ENCODE results near the gene PITRM1.
"Not testable (repeated sequence)": the region's sequence is repeated elsewhere in the genome, so short reads cannot be mapped to it uniquely, and the experiment has no call there.

Gene PITRM1

DNA sequence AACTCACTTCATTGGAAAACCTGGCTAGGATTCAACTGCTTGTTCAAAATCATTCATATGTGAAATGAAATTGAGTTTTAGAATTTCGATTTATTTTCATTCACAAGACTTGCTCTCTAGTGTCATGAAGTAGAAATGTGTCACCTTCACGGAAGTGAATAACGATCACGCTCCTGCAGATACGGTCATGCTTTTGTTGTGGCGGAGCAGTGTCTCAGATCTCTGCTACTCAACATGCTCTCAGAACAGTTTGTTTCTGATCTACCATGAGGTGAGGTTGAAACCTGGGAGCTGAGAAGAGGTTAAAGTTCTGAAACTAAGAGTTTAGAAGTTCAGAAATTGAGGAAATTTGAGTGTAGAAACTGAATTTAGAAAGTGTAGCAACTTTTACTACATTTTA, 13.8 kb upstream of the PITRM1 start:
- DNase-seq (ENCODE audit: extremely low read depth, low read depth), result no peak
- TF ChIP-seq, protein P1, sequence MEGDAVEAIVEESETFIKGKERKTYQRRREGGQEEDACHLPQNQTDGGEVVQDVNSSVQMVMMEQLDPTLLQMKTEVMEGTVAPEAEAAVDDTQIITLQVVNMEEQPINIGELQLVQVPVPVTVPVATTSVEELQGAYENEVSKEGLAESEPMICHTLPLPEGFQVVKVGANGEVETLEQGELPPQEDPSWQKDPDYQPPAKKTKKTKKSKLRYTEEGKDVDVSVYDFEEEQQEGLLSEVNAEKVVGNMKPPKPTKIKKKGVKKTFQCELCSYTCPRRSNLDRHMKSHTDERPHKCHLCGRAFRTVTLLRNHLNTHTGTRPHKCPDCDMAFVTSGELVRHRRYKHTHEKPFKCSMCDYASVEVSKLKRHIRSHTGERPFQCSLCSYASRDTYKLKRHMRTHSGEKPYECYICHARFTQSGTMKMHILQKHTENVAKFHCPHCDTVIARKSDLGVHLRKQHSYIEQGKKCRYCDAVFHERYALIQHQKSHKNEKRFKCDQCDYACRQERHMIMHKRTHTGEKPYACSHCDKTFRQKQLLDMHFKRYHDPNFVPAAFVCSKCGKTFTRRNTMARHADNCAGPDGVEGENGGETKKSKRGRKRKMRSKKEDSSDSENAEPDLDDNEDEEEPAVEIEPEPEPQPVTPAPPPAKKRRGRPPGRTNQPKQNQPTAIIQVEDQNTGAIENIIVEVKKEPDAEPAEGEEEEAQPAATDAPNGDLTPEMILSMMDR (IDR thresholded peaks at IDR 0.05; ENCODE audit: low read depth, low read length), result no peak

DNA sequence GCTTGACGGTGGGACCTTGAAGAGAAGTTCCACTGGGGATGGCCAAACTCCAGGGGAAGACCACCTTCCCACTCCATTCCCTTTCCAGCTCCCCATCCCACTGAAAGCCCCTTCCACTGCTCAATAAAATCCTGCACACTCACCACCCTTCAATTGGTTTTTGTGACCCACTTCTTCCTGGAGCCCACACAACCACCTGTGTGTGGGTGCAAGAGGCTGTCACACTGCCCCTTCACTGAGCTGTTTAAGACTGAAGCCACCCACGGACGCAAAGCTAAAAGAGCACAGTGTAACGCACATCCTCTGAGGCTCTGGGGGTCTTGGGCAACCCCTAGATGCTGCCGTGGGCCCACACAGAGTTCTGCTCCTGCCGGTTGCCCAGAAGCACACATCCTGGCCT, 12.8 kb upstream of the PITRM1 start:
- TF ChIP-seq, protein P1 (IDR thresholded peaks at IDR 0.05; ENCODE audit: low read depth, low read length), result no peak

DNA sequence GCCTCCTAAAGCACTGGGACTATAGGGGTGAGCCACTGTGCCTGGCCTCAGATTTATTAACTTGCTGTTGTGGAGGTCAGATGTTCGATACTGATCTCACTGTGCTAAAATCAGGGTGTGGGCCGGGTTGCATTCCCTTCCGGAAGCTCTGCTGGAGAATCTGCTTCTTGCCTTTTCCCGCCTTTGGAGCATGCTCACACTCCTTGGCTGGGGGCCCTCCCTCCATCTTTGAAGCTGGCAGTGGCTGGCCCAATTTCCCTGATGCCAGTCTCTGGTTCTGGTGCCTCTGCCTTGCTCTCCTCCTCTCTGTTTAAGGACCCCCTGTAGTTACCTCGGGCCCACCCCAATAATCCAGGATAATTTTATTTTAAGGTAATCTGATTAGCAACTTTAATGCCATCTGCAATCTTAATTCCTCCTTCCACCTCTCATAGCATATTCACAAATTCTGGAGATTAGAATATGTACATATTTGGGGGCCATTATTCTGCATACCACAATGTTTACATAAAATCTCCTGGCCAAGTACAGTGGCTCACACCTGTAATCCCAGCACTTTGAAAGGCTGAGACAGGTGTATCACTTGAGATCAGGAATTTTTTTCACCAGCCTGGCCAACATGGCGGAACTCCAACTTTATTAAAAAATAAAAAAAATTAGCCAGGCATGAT, 7.9 kb upstream of the PITRM1 start:
- TF ChIP-seq, protein P1 (IDR thresholded peaks at IDR 0.05; ENCODE audit: low read depth, low read length), result no peak
- DNase-seq (ENCODE audit: extremely low read depth, low read depth), result no peak

More for the DNA sequence above, 12.8 kb upstream of the PITRM1 start:
- no peak for DNase-seq (ENCODE audit: extremely low read depth, low read depth)

DNA sequence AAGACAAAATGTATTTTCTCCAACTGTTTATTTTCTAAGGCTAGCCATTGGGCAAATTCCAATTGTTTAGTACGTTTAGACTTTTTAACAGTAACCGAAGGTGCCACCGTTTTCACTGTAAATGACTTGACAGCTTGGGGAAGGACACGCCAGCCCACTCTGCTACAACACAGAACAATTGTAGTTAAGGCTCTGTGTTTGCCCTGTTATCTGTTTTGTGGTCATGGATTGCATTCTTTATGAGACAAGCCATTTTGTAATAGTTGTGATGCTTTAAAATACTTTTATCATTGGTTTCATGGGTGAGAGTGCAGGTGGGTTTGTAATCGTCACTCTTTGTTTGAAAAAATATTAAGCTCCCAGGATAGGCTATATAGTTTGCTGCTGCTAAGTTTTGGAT, 6.6 kb upstream of the PITRM1 start:
- no peak for DNase-seq (ENCODE audit: extremely low read depth, low read depth)
- TF ChIP-seq, protein P1 (IDR thresholded peaks at IDR 0.05; ENCODE audit: low read depth, low read length), result no peak

DNA sequence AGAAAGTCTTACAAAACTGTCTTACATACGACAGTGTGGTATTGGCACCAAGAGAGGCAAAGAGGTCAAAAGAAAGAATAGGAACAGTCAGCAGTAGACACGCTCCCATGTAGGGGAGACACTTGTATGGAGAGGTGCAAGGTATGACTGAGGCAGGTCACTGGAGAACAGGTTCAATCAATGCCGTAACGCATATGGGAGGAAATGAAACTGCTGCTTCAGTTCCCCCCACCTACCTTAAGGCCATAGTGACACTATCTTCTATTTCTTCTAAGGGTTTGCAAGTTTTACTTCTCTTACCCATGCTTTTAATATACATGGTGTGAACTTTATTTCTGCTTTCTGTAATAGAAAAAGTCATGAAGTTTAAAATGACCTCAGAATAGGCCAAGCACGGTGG, 5.5 kb upstream of the PITRM1 start:
- no peak for DNase-seq (ENCODE audit: extremely low read depth, low read depth)
- TF ChIP-seq, protein P1 (IDR thresholded peaks at IDR 0.05; ENCODE audit: low read depth, low read length), result no peak

DNA sequence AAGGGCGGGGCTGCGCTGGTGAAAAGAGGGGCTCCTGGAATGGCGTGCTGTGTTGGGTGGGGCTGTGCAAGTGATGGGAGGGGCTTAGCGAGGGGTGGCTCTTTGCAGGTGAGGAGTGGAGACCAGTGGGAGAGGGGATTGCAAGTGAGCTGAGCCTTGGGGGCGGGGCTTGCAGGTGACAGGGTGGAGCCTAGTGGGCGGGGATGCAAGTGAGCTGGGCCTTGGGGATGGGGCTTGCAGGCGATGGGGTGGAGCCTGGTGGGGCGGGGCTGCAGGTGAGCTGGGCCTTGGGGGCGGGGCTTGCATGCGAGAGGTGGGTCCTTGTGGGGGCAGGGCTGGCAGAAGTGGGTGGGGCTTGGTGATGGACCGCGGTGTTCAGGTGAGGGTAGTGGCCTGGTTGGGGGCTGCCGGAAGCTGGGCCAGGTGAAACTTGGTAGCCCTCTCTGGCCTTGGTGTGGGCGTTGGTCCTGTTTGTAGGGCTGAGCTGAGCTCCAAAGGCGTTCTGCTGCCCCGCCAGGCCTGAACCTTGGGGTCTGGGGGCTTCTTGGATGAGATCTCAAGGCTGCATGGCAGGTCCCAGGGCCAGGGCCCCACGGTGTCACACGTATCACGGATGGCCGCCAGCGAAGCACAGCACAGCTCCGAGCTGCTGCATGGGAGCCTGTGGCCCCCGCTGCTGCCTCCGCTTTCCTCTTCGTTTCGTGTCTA, 743 bp upstream of the PITRM1 start:
- TF ChIP-seq, protein P1 (IDR thresholded peaks at IDR 0.05; ENCODE audit: low read depth, low read length), result no peak
- DNase-seq (ENCODE audit: extremely low read depth, low read depth), result no peak

DNA sequence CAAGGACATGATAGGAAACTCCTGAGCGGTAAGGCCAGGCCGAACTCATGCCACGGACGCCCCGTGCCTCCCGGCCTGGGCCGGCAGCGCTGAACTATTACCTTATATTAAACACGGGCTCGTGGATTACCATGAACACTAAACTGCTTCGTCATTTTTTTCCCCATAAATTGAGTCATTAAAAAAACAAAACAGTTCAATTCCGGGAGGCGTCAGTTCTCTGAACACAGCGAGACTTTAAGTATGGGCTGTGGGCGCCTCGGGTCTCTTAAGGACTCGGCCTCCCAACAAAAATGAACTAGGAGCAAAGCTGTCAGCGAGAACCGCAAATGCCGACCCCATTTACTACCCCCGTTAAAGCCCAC, 519 bp downstream of the PITRM1 start:
- TF ChIP-seq, protein P1 (IDR thresholded peaks at IDR 0.05; ENCODE audit: low read depth, low read length), result no peak
- DNase-seq (ENCODE audit: extremely low read depth, low read depth), result peak; percentile 19

DNA sequence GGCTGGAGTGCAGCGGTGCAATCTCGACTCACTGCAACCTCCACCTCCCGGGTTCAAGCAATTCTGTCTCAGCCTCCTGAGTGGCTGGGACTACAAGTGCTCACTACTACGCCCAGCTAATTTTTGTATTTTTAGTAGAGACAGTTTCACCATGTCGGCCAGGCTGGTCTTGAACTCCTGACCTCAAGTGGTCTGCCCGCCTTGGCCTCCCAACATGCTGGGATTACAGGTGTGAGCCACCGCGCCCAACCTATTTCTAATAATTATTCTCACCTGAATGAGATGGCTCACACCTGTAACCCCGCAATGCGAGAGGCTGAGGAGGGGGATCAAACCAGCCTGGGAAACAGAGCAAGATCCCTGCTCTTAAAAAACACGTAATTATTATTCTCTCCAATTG, 1.1 kb downstream of the PITRM1 start:
- DNase-seq (ENCODE audit: extremely low read depth, low read depth), result not testable (repeated sequence)
